ENCODE measurements around the gene KIAA1614.

- TF ChIP-seq CTCF (IDR thresholded peaks at IDR 0.05; ENCODE audit: low read depth, low read length): no peak
- no peak for TF ChIP-seq POLR2A (IDR thresholded peaks at IDR 0.05; ENCODE audit: extremely low read depth, insufficient read length)
These were observed 43.4 kb downstream of the KIAA1614 start for GRCh38 chr1:180956028-180956640.

All from NB4 (cell line).